ENCODE results near the gene ROR1.

DNA sequence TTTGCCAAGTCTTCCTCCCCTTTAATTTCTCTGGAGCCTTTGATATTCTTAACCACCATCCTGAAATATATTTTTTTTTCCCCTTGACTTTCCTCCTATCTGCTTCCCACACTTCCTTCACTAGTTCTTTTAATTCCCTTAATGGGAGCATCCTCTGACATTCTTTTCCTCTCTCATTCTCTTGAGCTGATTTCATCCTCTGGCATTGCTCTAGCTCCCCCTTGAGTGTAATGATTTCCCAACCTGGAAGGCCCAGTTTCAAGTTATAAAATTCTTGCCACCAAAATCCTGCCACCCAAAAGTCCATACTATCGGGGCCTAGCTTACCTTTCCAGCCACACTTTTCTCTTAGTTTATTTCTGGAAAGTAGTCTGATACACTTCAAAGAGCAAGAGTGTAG, 390.2 kb downstream of the ROR1 start:
- no peak for TF ChIP-seq POLR2AphosphoS5 (IDR thresholded peaks at IDR 0.05; ENCODE audit: low read length)
- TF ChIP-seq BCLAF1 (IDR thresholded peaks at IDR 0.05), result no peak
- TF ChIP-seq YBX1 (IDR thresholded peaks at IDR 0.05), result no peak
- no peak; a peak in 1 of 6 replicates for TF ChIP-seq CTCF (IDR thresholded peaks at IDR 0.05 in 2 of 3, conservative IDR thresholded peaks at IDR 0.05 in 1 of 3; ENCODE audit: control insufficient read depth in 2 of 3, extremely low read depth in 1 of 3, insufficient read depth in 1 of 3, low read depth in 3 of 3, low read length in 3 of 3)
- TF ChIP-seq ZNF217 (IDR thresholded peaks at IDR 0.05), result no peak
- TF ChIP-seq RBBP5 (conservative IDR thresholded peaks at IDR 0.05), result no peak
- no peak for TF ChIP-seq ZNF207 (IDR thresholded peaks at IDR 0.05; ENCODE audit: borderline replicate concordance)
- TF ChIP-seq ZNF274 (IDR thresholded peaks at IDR 0.05; ENCODE audit: insufficient read depth, insufficient read length), result no peak
